Spleen (tissue), 7 donors: ENCODE measurements around the gene TMEM176B.

Source experiments
- POLR2A ChIP-seq, 3 donors: fragments of 450-650 bp; IDR thresholded peaks; one replicate each; pipeline ENCODE4 v1.5.1; 2017; ENCODE audit warnings: antibody characterized with exemption in 3 of 3, mild to moderate bottlenecking in 1 of 3
- TF ChIP-seq, protein P1 (sequence below), 11 experiments: fragments of 200-600 bp in 7 of 11; fragments of 450-650 bp in 4 of 11; sonication (generic) in 4 of 11; IDR thresholded peaks in 8 of 11; conservative IDR thresholded peaks in 3 of 11; 1 replicate in 7 of 11; 2 replicates in 4 of 11; pipeline versions ENCODE4 v1.4.0 to v1.8.0; 2016 to 2021; ENCODE audit warnings: antibody characterized with exemption in 11 of 11, inconsistent platforms in 4 of 11, mild to moderate bottlenecking in 1 of 11
- donor health status: DM: no; HTN: no; CAD: no; lungs with moderate emphysema.
- donor health status: DM: no; HTN: no; CAD: no.
- donor health status: DM: no; HTN: no; CAD: no.

DNA sequence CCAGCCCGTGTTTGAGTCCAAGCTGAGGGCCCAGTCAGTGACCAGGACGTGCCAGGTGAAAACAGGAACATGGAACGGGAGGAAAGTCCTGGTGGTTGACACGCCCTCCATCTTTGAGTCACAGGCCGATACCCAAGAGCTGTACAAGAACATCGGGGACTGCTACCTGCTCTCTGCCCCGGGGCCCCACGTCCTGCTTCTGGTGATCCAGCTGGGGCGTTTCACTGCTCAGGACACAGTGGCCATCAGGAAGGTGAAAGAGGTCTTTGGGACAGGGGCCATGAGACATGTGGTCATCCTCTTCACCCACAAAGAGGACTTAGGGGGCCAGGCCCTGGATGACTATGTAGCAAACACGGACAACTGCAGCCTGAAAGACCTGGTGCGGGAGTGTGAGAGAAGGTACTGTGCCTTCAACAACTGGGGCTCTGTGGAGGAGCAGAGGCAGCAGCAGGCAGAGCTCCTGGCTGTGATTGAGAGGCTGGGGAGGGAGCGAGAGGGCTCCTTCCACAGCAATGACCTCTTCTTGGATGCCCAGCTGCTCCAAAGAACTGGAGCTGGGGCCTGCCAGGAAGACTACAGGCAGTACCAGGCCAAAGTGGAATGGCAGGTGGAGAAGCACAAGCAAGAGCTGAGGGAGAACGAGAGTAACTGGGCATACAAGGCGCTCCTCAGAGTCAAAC, 57.7 kb downstream of the TMEM176B start:
- TF ChIP-seq, protein P1, sequence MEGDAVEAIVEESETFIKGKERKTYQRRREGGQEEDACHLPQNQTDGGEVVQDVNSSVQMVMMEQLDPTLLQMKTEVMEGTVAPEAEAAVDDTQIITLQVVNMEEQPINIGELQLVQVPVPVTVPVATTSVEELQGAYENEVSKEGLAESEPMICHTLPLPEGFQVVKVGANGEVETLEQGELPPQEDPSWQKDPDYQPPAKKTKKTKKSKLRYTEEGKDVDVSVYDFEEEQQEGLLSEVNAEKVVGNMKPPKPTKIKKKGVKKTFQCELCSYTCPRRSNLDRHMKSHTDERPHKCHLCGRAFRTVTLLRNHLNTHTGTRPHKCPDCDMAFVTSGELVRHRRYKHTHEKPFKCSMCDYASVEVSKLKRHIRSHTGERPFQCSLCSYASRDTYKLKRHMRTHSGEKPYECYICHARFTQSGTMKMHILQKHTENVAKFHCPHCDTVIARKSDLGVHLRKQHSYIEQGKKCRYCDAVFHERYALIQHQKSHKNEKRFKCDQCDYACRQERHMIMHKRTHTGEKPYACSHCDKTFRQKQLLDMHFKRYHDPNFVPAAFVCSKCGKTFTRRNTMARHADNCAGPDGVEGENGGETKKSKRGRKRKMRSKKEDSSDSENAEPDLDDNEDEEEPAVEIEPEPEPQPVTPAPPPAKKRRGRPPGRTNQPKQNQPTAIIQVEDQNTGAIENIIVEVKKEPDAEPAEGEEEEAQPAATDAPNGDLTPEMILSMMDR (IDR thresholded peaks at IDR 0.05 in 8 of 11, conservative IDR thresholded peaks at IDR 0.05 in 3 of 11): no peak
- no peak for TF ChIP-seq POLR2A (IDR thresholded peaks at IDR 0.05)
